Breast epithelium (tissue), 3 donors: Measurements from ENCODE around the gene C5AR2.

Experiments used
- CTCF ChIP-seq, 3 donors: fragments of 450-650 bp; IDR thresholded peaks; one replicate each; pipeline ENCODE4 v1.5.1; 2016 to 2017; ENCODE audit warnings: antibody characterized with exemption in 3 of 3, mild to moderate bottlenecking in 3 of 3, moderate library complexity in 3 of 3
- POLR2A ChIP-seq: fragments of 450-650 bp; IDR thresholded peaks from one replicate; pipeline ENCODE4 v1.6.1; 2016; ENCODE audit warnings: antibody characterized with exemption, mild to moderate bottlenecking, moderate library complexity
- POLR2AphosphoS5 ChIP-seq, 3 donors: sonication (generic); formaldehyde crosslinking; IDR thresholded peaks; one replicate each; pipeline ENCODE4 v1.6.1; 2017; ENCODE audit warnings: antibody characterized with exemption in 3 of 3

GRCh38 chr19:47344425-47344824, 12.4 kb downstream of the C5AR2 start:
- no peak for TF ChIP-seq CTCF (IDR thresholded peaks at IDR 0.05)
- no peak for TF ChIP-seq POLR2A
- TF ChIP-seq POLR2AphosphoS5 (IDR thresholded peaks at IDR 0.05): no peak
